ENCODE results near the gene ACACA.

The ACACA gene

GRCh38 chr17:37339321-37339720, 67.3 kb downstream of the ACACA start:
- H3K27me3 ChIP-seq, result no peaks in the 10 kb centered on the region
- intact Hi-C loops (cut with DNase I; ENCODE audit: low total_unique reads), result no loop called here
- no peaks in the 10 kb centered on the region for H3K4me1 ChIP-seq
- no peaks in the 10 kb centered on the region for H3K9me3 ChIP-seq
- no peak overlapping the region for H3K4me3 ChIP-seq
- DNase-seq, result no peak
- peaks cover 0 to 6% (median 5%) of the 10 kb centered on the region in 3 donors for H3K36me3 ChIP-seq
- TF ChIP-seq CTCF (IDR thresholded peaks at IDR 0.05), result no peak
- H3K27ac ChIP-seq, result no peak overlapping the region

GRCh38 chr17:37338847-37339246, 67.8 kb downstream of the ACACA start:
- no peaks in the 10 kb centered on the region for H3K27me3 ChIP-seq
- H3K4me3 ChIP-seq, result no peak overlapping the region
- no peak for DNase-seq
- no peaks in the 10 kb centered on the region for H3K9me3 ChIP-seq
- TF ChIP-seq CTCF (IDR thresholded peaks at IDR 0.05), result no peak
- intact Hi-C loops (cut with DNase I; ENCODE audit: low total_unique reads), result no loop called here
- H3K36me3 ChIP-seq, result peaks cover 0 to 6% (median 5%) of the 10 kb centered on the region in 3 donors
- no peaks in the 10 kb centered on the region for H3K4me1 ChIP-seq
- no peak overlapping the region for H3K27ac ChIP-seq

GRCh38 chr17:37327341-37328090, 79.1 kb downstream of the ACACA start:
- Histone ChIP-seq H3K36me3 (peaks cover 0 to 41% (median 6%) of the 10 kb centered on the region in 3 donors), H3K27ac (no peak overlapping the region), H3K4me1 (no peaks in the 10 kb centered on the region), H3K9me3 (no peaks in the 10 kb centered on the region), H3K4me3 (no peak overlapping the region), H3K27me3 (no peaks in the 10 kb centered on the region)
- intact Hi-C loops (cut with DNase I; ENCODE audit: low total_unique reads), result no loop called here
- no peak for TF ChIP-seq CTCF (IDR thresholded peaks at IDR 0.05)
- DNase-seq, result no peak

GRCh38 chr17:37322826-37323561, 83.6 kb downstream of the ACACA start:
- Histone ChIP-seq H3K27ac (no peak overlapping the region), H3K9me3 (no peaks in the 10 kb centered on the region), H3K4me1 (no peaks in the 10 kb centered on the region), H3K27me3 (no peaks in the 10 kb centered on the region), H3K4me3 (no peak overlapping the region), H3K36me3 (peaks cover 7 to 24% (median 10%) of the 10 kb centered on the region in 3 donors)
- DNase-seq, result no peak
- intact Hi-C loops (cut with DNase I; ENCODE audit: low total_unique reads), result no loop called here
- TF ChIP-seq CTCF (IDR thresholded peaks at IDR 0.05), result no peak

- TF ChIP-seq CTCF (IDR thresholded peaks at IDR 0.05), result no peak
- intact Hi-C loops (cut with DNase I; ENCODE audit: low total_unique reads), result no loop called here
- Histone ChIP-seq H3K9me3 (no peaks in the 10 kb centered on the region), H3K36me3 (peaks cover 7 to 17% (median 10%) of the 10 kb centered on the region in 3 donors), H3K27me3 (no peaks in the 10 kb centered on the region), H3K4me1 (no peaks in the 10 kb centered on the region), H3K4me3 (no peak overlapping the region), H3K27ac (no peak overlapping the region)
- DNase-seq, result no peak
Measured at GRCh38 chr17:37322106-37322505, 84.5 kb downstream of the ACACA start.
